HCT116 (cell line): ENCODE results near the gene CAMKMT. TPM values are rescaled to one million over a fixed set of nuclear protein-coding genes. Genes with fewer than 3 reads are reported as not detected.

ENCODE experiments used
- ATAC-seq: fragments of 200-7000 bp; cut with Tn5 transposase; 2 replicates; pipeline ENCODE4 v1.9.1; 2020; ENCODE audit warnings: mild to moderate bottlenecking, moderate library complexity
- BruUV-seq: library from RNA; stranded (reverse); fragments of 400-500 nt; replicated peaks from 2 replicates; lab custom pipeline; 2021; lab: Mats Ljungman, UMichigan
- CTCF ChIA-PET: fragments of 300-600 bp; sonication (Branson Sonifier 250); formaldehyde crosslinking; loops from one replicate; lab custom pipeline; 2021; ENCODE audit warnings: antibody characterized with exemption; lab: Charles Lee
- POLR2A ChIA-PET: fragments of 300-600, 350-600 bp; sonication (Branson Sonifier 250); formaldehyde crosslinking; loops from one replicate; lab custom pipeline; 2021; ENCODE audit warnings: antibody characterized with exemption; lab: Charles Lee
- RAD21 ChIA-PET, 2 experiments: fragments of 300-600 bp; sonication (Branson Sonifier 250); formaldehyde crosslinking; loops; one replicate each; lab custom pipeline; 2023; ENCODE audit warnings: low total read pairs in 2 of 2; ENCODE audit not compliant: uncharacterized antibody in 2 of 2, unreplicated experiment in 2 of 2, low non-redundant PET in 1 of 2; lab: Charles Lee
- DNase-seq: peaks from one replicate; pipeline ENCODE4 v3.0.0-alpha.2; 2010; ENCODE audit warnings: low read depth, low spot score
- H2AFZ ChIP-seq: fragments of 200-600 bp; shearing (Covaris generic), sonication (generic); 2 replicates; pipeline ENCODE4 v1.6.1; 2017; ENCODE audit warnings: low read depth, mixed run types, mixed read lengths, antibody characterized with exemption, low read length; ENCODE audit not compliant: poor library complexity, severe bottlenecking
- H3K27ac ChIP-seq: 2 replicates; pipeline ENCODE4 v1.5.1; 2012; ENCODE audit warnings: low read depth, low read length
- H3K27me3 ChIP-seq: fragments of 200-600 bp; sonication (generic); 2 replicates; pipeline ENCODE4 v1.6.1; 2016; ENCODE audit warnings: mixed run types, low read length, mixed read lengths; ENCODE audit not compliant: insufficient read depth
- H3K36me3 ChIP-seq, 2 experiments: fragments of 200-500 bp in 1 of 2; fragments of 200-600 bp in 1 of 2; sonication (Bioruptor generic) in 1 of 2; sonication (generic) in 1 of 2; 2 replicates each; pipeline versions ENCODE4 v1.5.1 to v1.6.1; 2014 to 2016; ENCODE audit warnings: low read length in 2 of 2, inconsistent platforms in 1 of 2, mixed read lengths in 1 of 2, mixed run types in 1 of 2; ENCODE audit not compliant: insufficient read depth in 2 of 2, control insufficient read depth in 1 of 2
- H3K4me1 ChIP-seq, 2 experiments: fragments of 200-600 bp in 1 of 2; sonication (generic) in 1 of 2; 2 replicates each; pipeline versions ENCODE4 v1.5.1 to v1.6.1; 2012 to 2017; ENCODE audit warnings: low read length in 2 of 2, inconsistent platforms in 1 of 2, mild to moderate bottlenecking in 1 of 2, mixed read lengths in 1 of 2, mixed run types in 1 of 2, moderate library complexity in 1 of 2; ENCODE audit not compliant: insufficient read depth in 2 of 2, control insufficient read depth in 1 of 2
- H3K4me2 ChIP-seq: fragments of 200-600 bp; sonication (generic); 2 replicates; pipeline ENCODE4 v1.6.1; 2017; ENCODE audit warnings: mixed run types, low read length, mixed read lengths
- H3K4me3 ChIP-seq, 2 experiments: fragments of 200-600 bp in 1 of 2; sonication (generic) in 1 of 2; replicated peaks in 1 of 2; 2 replicates each; pipeline ENCODE4 v1.5.1; 2011 to 2016; ENCODE audit warnings: low read length in 2 of 2, control low read depth in 1 of 2, low read depth in 1 of 2, mild to moderate bottlenecking in 1 of 2, mixed read lengths in 1 of 2, mixed run types in 1 of 2
- H3K79me2 ChIP-seq: fragments of 200-600 bp; sonication (generic); 2 replicates; pipeline ENCODE4 v1.6.1; 2017; ENCODE audit warnings: mild to moderate bottlenecking, mixed run types, low read length, moderate library complexity, mixed read lengths; ENCODE audit not compliant: insufficient read depth
- H3K9ac ChIP-seq: fragments of 200-600 bp; sonication (generic); 2 replicates; pipeline ENCODE4 v1.6.1; 2016; ENCODE audit warnings: low read length, mixed read lengths
- H3K9me2 ChIP-seq: fragments of 200-600 bp; sonication (generic), shearing (Covaris generic); 2 replicates; pipeline ENCODE4 v1.6.1; 2017; ENCODE audit warnings: mixed run types, mild to moderate bottlenecking, moderate library complexity; ENCODE audit not compliant: insufficient read depth
- H3K9me3 ChIP-seq, 2 experiments: fragments of 200-500 bp in 1 of 2; fragments of 200-600 bp in 1 of 2; sonication (Bioruptor generic) in 1 of 2; sonication (generic) in 1 of 2; 2 replicates each; pipeline ENCODE4 v1.6.1; 2014 to 2017; ENCODE audit warnings: low read length in 2 of 2, mixed read lengths in 2 of 2, inconsistent platforms in 1 of 2, low read depth in 1 of 2, mild to moderate bottlenecking in 1 of 2, mixed run types in 1 of 2, moderate library complexity in 1 of 2; ENCODE audit not compliant: control insufficient read depth in 1 of 2, insufficient read depth in 1 of 2
- H4K20me1 ChIP-seq: fragments of 200-600 bp; sonication (generic), shearing (Covaris generic); 2 replicates; pipeline ENCODE4 v1.6.1; 2017; ENCODE audit warnings: mixed run types, mild to moderate bottlenecking, moderate library complexity; ENCODE audit not compliant: insufficient read depth
- CEBPB ChIP-seq: IDR thresholded peaks from 2 replicates; pipeline ENCODE4 v1.6.1; 2012; ENCODE audit warnings: low read depth
- ELF1 ChIP-seq: IDR thresholded peaks from 2 replicates; pipeline ENCODE4 v1.6.1; 2012; ENCODE audit warnings: low read depth, borderline replicate concordance
- FOSL1 ChIP-seq: IDR thresholded peaks from 2 replicates; pipeline ENCODE4 v1.6.1; 2012; ENCODE audit warnings: low read depth
- POLR2A ChIP-seq: IDR thresholded peaks from 2 replicates; pipeline ENCODE4 v1.7.0; 2011; ENCODE audit warnings: borderline replicate concordance; ENCODE audit not compliant: insufficient read depth, insufficient read length; ENCODE audit errors: extremely low read depth
- POLR2AphosphoS5 ChIP-seq: IDR thresholded peaks from 2 replicates; pipeline ENCODE4 v1.6.1; 2011; ENCODE audit warnings: mild to moderate bottlenecking, low read depth, low read length, moderate library complexity
- SRF ChIP-seq: IDR thresholded peaks from 2 replicates; pipeline ENCODE4 v1.6.1; 2012; ENCODE audit warnings: low read depth
- ZFX ChIP-seq: fragments of 450-650 bp; IDR thresholded peaks from 2 replicates; pipeline ENCODE4 v1.6.1; 2017
- ZNF274 ChIP-seq: fragments of 200-500 bp; sonication (Bioruptor generic); IDR thresholded peaks from 2 replicates; pipeline ENCODE4 v1.6.1; 2014; ENCODE audit warnings: mild to moderate bottlenecking, low read depth, low read length, inconsistent platforms
- intact Hi-C: fragments of 100-400 bp; cut with micrococcal nuclease; formaldehyde crosslinking; loops from 2 replicates; pipeline ENCODE4 v1.10.0; 2022
- total RNA-seq: library from RNA; stranded (reverse); gene quantifications from one replicate; pipeline ENCODE4 v1.2.1, GENCODE V29; 2021; ENCODE audit not compliant: unreplicated experiment
- TF ChIP-seq, protein P1 (sequence below): IDR thresholded peaks from 2 replicates; pipeline ENCODE4 v1.6.1; 2012; ENCODE audit warnings: low read depth
- TF ChIP-seq, protein P2 (sequence below), 3 experiments: fragments of 200-600 bp in 1 of 3; sonication (generic) in 1 of 3; IDR thresholded peaks in 2 of 3; conservative IDR thresholded peaks in 1 of 3; 2 replicates each; pipeline ENCODE4 v1.5.1; 2012 to 2017; ENCODE audit warnings: low read depth in 2 of 3, low read length in 2 of 3, antibody characterized with exemption in 1 of 3, borderline replicate concordance in 1 of 3, control low read depth in 1 of 3, mild to moderate bottlenecking in 1 of 3, mixed read lengths in 1 of 3, mixed run types in 1 of 3, moderate library complexity in 1 of 3; ENCODE audit not compliant: insufficient read depth in 1 of 3
- TF ChIP-seq, protein P3 (sequence below): IDR thresholded peaks from 2 replicates; pipeline ENCODE4 v1.6.1; 2011; ENCODE audit warnings: mild to moderate bottlenecking, low read length, moderate library complexity; ENCODE audit not compliant: insufficient replicate concordance; ENCODE audit errors: extremely low read depth

CAMKMT gene
- total RNA-seq, 1 experiment from 2014 or later, result 10.6 TPM

DNA sequence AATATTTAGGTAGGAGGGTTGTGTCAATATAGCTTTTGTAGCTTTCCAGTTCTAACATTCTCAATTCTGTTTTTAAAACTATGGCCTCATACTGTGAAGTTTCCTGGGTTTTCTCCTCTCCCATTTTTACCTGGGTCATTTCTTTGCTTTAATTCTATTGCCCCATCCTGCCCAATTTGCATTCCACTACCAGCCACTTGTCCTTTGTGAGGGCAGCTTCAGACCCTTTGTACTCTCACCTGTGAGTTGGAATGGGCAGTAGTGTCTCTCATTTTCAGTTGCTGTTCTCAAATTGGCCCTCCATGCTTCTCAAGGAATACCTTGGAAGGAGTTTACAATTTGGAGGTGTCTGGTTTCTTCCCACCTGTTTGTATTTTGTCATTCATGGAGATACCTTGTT lies 108.4 kb downstream of the CAMKMT start (continued):
- TF ChIP-seq, protein P1, sequence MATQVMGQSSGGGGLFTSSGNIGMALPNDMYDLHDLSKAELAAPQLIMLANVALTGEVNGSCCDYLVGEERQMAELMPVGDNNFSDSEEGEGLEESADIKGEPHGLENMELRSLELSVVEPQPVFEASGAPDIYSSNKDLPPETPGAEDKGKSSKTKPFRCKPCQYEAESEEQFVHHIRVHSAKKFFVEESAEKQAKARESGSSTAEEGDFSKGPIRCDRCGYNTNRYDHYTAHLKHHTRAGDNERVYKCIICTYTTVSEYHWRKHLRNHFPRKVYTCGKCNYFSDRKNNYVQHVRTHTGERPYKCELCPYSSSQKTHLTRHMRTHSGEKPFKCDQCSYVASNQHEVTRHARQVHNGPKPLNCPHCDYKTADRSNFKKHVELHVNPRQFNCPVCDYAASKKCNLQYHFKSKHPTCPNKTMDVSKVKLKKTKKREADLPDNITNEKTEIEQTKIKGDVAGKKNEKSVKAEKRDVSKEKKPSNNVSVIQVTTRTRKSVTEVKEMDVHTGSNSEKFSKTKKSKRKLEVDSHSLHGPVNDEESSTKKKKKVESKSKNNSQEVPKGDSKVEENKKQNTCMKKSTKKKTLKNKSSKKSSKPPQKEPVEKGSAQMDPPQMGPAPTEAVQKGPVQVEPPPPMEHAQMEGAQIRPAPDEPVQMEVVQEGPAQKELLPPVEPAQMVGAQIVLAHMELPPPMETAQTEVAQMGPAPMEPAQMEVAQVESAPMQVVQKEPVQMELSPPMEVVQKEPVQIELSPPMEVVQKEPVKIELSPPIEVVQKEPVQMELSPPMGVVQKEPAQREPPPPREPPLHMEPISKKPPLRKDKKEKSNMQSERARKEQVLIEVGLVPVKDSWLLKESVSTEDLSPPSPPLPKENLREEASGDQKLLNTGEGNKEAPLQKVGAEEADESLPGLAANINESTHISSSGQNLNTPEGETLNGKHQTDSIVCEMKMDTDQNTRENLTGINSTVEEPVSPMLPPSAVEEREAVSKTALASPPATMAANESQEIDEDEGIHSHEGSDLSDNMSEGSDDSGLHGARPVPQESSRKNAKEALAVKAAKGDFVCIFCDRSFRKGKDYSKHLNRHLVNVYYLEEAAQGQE, result no peak
- no peak for TF ChIP-seq POLR2A
- no peak for TF ChIP-seq POLR2AphosphoS5

DNA sequence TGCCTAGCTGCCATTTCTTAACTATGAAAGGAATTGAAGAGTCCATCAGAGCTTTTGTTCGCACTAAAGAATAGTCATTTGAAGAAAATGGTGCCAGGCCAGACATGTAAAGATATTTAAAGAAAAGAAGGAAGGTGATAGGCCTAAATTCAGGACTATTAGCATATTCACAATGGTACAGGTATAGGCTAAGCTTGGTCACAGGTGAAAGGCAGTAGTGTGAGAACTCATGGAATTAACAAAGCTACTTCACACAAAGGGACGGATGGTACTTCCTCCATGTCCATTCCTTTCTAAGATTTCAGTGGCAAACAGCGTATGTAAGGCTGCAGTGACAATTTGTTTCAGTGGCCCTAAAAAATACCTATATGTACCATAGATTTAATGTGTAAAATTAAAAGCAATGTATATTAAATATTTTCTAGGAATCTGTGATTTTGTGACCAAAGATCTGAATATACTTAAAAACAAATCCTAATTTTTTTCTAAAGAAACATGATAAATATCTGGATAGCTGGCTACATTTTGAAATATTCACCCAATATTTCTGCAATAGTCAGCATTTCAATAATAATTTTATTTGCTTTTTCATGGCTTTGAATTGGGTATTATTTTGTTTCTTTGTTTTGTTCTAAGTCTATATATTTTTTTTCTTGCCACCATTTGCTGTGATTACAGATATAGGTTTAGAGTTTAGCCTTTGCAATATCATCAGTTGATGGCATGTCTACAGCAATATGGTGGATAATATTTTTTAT lies 116.1 kb downstream of the CAMKMT start:
- Histone ChIP-seq H3K4me1 (no peaks in the 10 kb centered on the region), H3K4me3 (no peak overlapping the region), H3K79me2 (no peaks in the 10 kb centered on the region), H2AFZ (no peak overlapping the region), H3K9ac (no peak overlapping the region), H4K20me1 (no peaks in the 10 kb centered on the region), H3K9me2 (no peaks in the 10 kb centered on the region), H3K27me3 (no peaks in the 10 kb centered on the region), H3K9me3 (no peaks in the 10 kb centered on the region), H3K4me2 (no peak overlapping the region), H3K36me3 (no peaks in the 10 kb centered on the region), H3K27ac (no peak overlapping the region)
- ChIA-PET POLR2A (no interaction called here), RAD21 (no interaction called here), CTCF (interaction anchor here (0.6 to 1.9 kb wide), 3 partner anchors 85 to 478 kb away, joined by 5 to 10 read pairs (median 7); no protein-coding TSS in a partner anchor)
- TF ChIP-seq, protein P2, sequence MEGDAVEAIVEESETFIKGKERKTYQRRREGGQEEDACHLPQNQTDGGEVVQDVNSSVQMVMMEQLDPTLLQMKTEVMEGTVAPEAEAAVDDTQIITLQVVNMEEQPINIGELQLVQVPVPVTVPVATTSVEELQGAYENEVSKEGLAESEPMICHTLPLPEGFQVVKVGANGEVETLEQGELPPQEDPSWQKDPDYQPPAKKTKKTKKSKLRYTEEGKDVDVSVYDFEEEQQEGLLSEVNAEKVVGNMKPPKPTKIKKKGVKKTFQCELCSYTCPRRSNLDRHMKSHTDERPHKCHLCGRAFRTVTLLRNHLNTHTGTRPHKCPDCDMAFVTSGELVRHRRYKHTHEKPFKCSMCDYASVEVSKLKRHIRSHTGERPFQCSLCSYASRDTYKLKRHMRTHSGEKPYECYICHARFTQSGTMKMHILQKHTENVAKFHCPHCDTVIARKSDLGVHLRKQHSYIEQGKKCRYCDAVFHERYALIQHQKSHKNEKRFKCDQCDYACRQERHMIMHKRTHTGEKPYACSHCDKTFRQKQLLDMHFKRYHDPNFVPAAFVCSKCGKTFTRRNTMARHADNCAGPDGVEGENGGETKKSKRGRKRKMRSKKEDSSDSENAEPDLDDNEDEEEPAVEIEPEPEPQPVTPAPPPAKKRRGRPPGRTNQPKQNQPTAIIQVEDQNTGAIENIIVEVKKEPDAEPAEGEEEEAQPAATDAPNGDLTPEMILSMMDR (IDR thresholded peaks at IDR 0.05 in 2 of 3, conservative IDR thresholded peaks at IDR 0.05 in 1 of 3; ENCODE audit: borderline replicate concordance in 1 of 3, insufficient read depth in 1 of 3, low read depth in 2 of 3, low read length in 2 of 3), result no peak
- no peak for TF ChIP-seq FOSL1
- no peak for TF ChIP-seq ZFX
- TF ChIP-seq POLR2A, result no peak
- no peak for TF ChIP-seq ELF1
- TF ChIP-seq SRF, result no peak
- TF ChIP-seq, protein P3, sequence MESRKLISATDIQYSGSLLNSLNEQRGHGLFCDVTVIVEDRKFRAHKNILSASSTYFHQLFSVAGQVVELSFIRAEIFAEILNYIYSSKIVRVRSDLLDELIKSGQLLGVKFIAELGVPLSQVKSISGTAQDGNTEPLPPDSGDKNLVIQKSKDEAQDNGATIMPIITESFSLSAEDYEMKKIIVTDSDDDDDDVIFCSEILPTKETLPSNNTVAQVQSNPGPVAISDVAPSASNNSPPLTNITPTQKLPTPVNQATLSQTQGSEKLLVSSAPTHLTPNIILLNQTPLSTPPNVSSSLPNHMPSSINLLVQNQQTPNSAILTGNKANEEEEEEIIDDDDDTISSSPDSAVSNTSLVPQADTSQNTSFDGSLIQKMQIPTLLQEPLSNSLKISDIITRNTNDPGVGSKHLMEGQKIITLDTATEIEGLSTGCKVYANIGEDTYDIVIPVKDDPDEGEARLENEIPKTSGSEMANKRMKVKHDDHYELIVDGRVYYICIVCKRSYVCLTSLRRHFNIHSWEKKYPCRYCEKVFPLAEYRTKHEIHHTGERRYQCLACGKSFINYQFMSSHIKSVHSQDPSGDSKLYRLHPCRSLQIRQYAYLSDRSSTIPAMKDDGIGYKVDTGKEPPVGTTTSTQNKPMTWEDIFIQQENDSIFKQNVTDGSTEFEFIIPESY, result no peak
- no peak for TF ChIP-seq CEBPB
- TF ChIP-seq ZNF274, result no peak
- no TSS peak for BruUV-seq
- DNase-seq (no peak), ATAC-seq (no peak)
- intact Hi-C loops, result loop anchor here (10.0 kb wide), 1 partner anchor 603 kb away; no protein-coding TSS in a partner anchor
